K562 (cell line): ENCODE results near the gene DIPK1A. TPM values are rescaled to one million over a fixed set of nuclear protein-coding genes. Genes with fewer than 3 reads are reported as not detected.

Experiments
- ATAC-seq: fragments of 200-7000 bp; cut with Tn5 transposase; 3 replicates; pipeline ENCODE4 v1.9.1; 2020; ENCODE audit warnings: moderate library complexity
- BruUV-seq: library from RNA; stranded (reverse); fragments of 400-500 nt; replicated peaks from 2 replicates; lab custom pipeline; 2021; lab: Mats Ljungman, UMichigan
- CTCF ChIA-PET: fragments of 300-600 bp; formaldehyde crosslinking; extraction: SDS; loops from one replicate; lab custom pipeline; 2021; ENCODE audit warnings: low intra/inter-chr PET ratio; lab: Yijun Ruan, JAX
- POLR2A ChIA-PET: fragments of 300-600, 350-650 bp; sonication (Branson Sonifier 250); formaldehyde crosslinking; extraction: SDS; loops from one replicate; lab custom pipeline; 2021; ENCODE audit warnings: antibody characterized with exemption, inconsistent platforms; lab: Yijun Ruan, JAX
- DNase-seq, 4 experiments: peaks; one replicate each; pipeline versions ENCODE4 v3.0.0 to v3.0.0-alpha.2; 2011 to 2018; ENCODE audit warnings: low spot score in 3 of 4, mixed read lengths in 3 of 4; ENCODE audit errors: extremely low read depth in 1 of 4
- FAIRE-seq: peaks from 2 replicates; lab custom pipeline; 2011; peaks lifted over from hg19 to GRCh38; lab: Jason Lieb, UNC
- H2AFZ ChIP-seq: 2 replicates; pipeline ENCODE4 v1.6.0; 2011; ENCODE audit warnings: low read depth, low read length, control low read depth, inconsistent platforms
- H3K27ac ChIP-seq: fragments of 200-600 bp; 3 replicates; pipeline ENCODE4 v1.8.0; 2011; ENCODE audit warnings: low read depth, mild to moderate bottlenecking, control low read depth, inconsistent platforms, low read length, moderate library complexity, mixed read lengths; ENCODE audit errors: extremely low read depth
- H3K27me3 ChIP-seq, 2 experiments: fragments of 300-600 bp in 1 of 2; 2 replicates in 1 of 2; 3 replicates in 1 of 2; pipeline versions ENCODE4 v1.6.0 to v1.8.0; 2011; ENCODE audit warnings: inconsistent platforms in 2 of 2, low read length in 2 of 2, mild to moderate bottlenecking in 1 of 2, mixed read lengths in 1 of 2, moderate library complexity in 1 of 2; ENCODE audit not compliant: control insufficient read depth in 2 of 2, insufficient read depth in 2 of 2
- H3K36me3 ChIP-seq: fragments of 300-600 bp; 3 replicates; pipeline ENCODE4 v1.8.0; 2011; ENCODE audit warnings: mild to moderate bottlenecking, low read length, inconsistent platforms; ENCODE audit not compliant: control insufficient read depth, insufficient read depth
- H3K4me1 ChIP-seq, 2 experiments: fragments of 200-600 bp in 1 of 2; replicated peaks in 1 of 2; 2 replicates in 1 of 2; 3 replicates in 1 of 2; pipeline versions ENCODE4 v1.5.1 to v1.8.0; 2011; ENCODE audit warnings: inconsistent platforms in 2 of 2, low read length in 2 of 2, mild to moderate bottlenecking in 1 of 2, mixed read lengths in 1 of 2, moderate library complexity in 1 of 2; ENCODE audit not compliant: control insufficient read depth in 2 of 2, insufficient read depth in 2 of 2
- H3K4me2 ChIP-seq: 2 replicates; pipeline ENCODE4 v1.6.1; 2011; ENCODE audit warnings: low read length, control low read depth, inconsistent platforms, mixed read lengths; ENCODE audit not compliant: insufficient read depth
- H3K4me3 ChIP-seq: fragments of 200-600 bp; sonication (generic), shearing (Covaris generic); 2 replicates; pipeline ENCODE4 v1.5.1; 2016; ENCODE audit warnings: control low read depth, inconsistent platforms
- H3K79me2 ChIP-seq: fragments of 200-600 bp; 3 replicates; pipeline ENCODE4 v1.8.0; 2011; ENCODE audit warnings: low read length, inconsistent platforms; ENCODE audit not compliant: control insufficient read depth, insufficient read depth
- H3K9ac ChIP-seq, 2 experiments: 2 replicates each; pipeline versions ENCODE4 v1.6.0 to v1.6.1; 2011; ENCODE audit warnings: low read depth in 2 of 2, low read length in 2 of 2, control low read depth in 1 of 2, inconsistent platforms in 1 of 2, mild to moderate bottlenecking in 1 of 2, mixed read lengths in 1 of 2; ENCODE audit not compliant: insufficient read depth in 1 of 2
- H3K9me1 ChIP-seq: one replicate; pipeline ENCODE4 v1.6.0; 2011; ENCODE audit warnings: inconsistent platforms, mild to moderate bottlenecking, low read length, moderate library complexity; ENCODE audit not compliant: control insufficient read depth, insufficient read depth
- H3K9me3 ChIP-seq: replicated peaks from 2 replicates; pipeline ENCODE4 v1.5.1; 2011; ENCODE audit warnings: low read depth, low read length, inconsistent platforms; ENCODE audit not compliant: control insufficient read depth, insufficient read depth
- H4K20me1 ChIP-seq: replicated peaks from 2 replicates; pipeline ENCODE4 v1.6.1; 2011; ENCODE audit warnings: low read length, inconsistent platforms, mixed read lengths; ENCODE audit not compliant: control insufficient read depth, insufficient read depth
- ASH1L ChIP-seq: fragments of 450-650 bp; IDR thresholded peaks from 2 replicates; pipeline ENCODE4 v1.6.1; 2018; ENCODE audit warnings: borderline replicate concordance, mild to moderate bottlenecking, low read depth; ENCODE audit not compliant: partially characterized antibody
- CEBPG ChIP-seq, 3 experiments: fragments of 200-800 bp in 1 of 3; sonication (Bioruptor generic) in 1 of 3; sonication (generic) in 1 of 3; formaldehyde crosslinking in 1 of 3; IDR thresholded peaks in 2 of 3; conservative IDR thresholded peaks in 1 of 3; 2 replicates each; pipeline versions ENCODE4 v1.6.1 to v1.8.0; 2016 to 2022; ENCODE audit warnings: missing compliant biosample characterization in 2 of 3, missing genetic modification characterization in 2 of 3, mild to moderate bottlenecking in 1 of 3, missing genetic modification reagents in 1 of 3
- HNRNPL ChIP-seq: fragments of 200-400 bp; formaldehyde crosslinking; IDR thresholded peaks from 2 replicates; pipeline ENCODE4 v1.6.1; 2017; ENCODE audit warnings: low read depth, mild to moderate bottlenecking, low read length
- SMARCB1 ChIP-seq: IDR thresholded peaks from 2 replicates; pipeline ENCODE4 v1.6.1; 2011; ENCODE audit warnings: improper control_type of control experiment, low read depth; ENCODE audit not compliant: insufficient read length
- TFAM ChIP-seq: fragments of 250-450 bp; sonication (Bioruptor Pico); conservative IDR thresholded peaks from 2 replicates; pipeline ENCODE4 v1.5.0; 2021; ENCODE audit warnings: mild to moderate bottlenecking, moderate library complexity
- TRIM24 ChIP-seq, 2 experiments: fragments of 450-650 bp; IDR thresholded peaks; 2 replicates each; pipeline ENCODE4 v1.6.1; 2016
- ZNF239 ChIP-seq: fragments of 250-450 bp; sonication (Bioruptor Pico); IDR thresholded peaks from 2 replicates; pipeline ENCODE4 v1.4.0; 2020; ENCODE audit warnings: mild to moderate bottlenecking
- WGBS: fragments of 100-300 bp; shearing (Covaris generic); methylation state at CpG from one replicate; pipeline ENCODE4 v1.1.6; 2016; ENCODE audit warnings: low coverage, mixed read lengths; ENCODE audit not compliant: insufficient coverage; ENCODE audit errors: missing lambda C conversion rate; 5-methylcytosine and 5-hydroxymethylcytosine counted together
- in situ Hi-C: fragments of 300-500 bp; cut with MboI; formaldehyde crosslinking; loops from 4 replicates; pipeline ENCODE4 v1.15.0; 2018; ENCODE audit warnings: inconsistent platforms, mixed read lengths
- intact Hi-C: fragments of 100-400 bp; cut with micrococcal nuclease; formaldehyde crosslinking; loops from 2 replicates; pipeline ENCODE4 v1.14.2; 2022
- polyA plus RNA-seq, 8 experiments: library from polyadenylated mRNA; depleted of rRNA in 4 of 8; stranded (reverse) in 5 of 8; unstranded in 3 of 8; fragments of >200 nt; fragmentation: Nextera tagmentation in 2 of 8; fragmentation: Illumina TruSeq in 1 of 8; extraction: Ambion mirVana in 2 of 8; extraction: Trizol in 1 of 8; gene quantifications; 2 replicates each; pipeline versions ENCODE4 v1.2.1 to v1.2.3, GENCODE V29; 2011 to 2014; ENCODE audit warnings: inconsistent platforms in 1 of 8, missing spikeins in 1 of 8
- total RNA-seq, 7 experiments: library from RNA; depleted of rRNA in 6 of 7; stranded (reverse); fragments of >200 nt in 6 of 7; fragmentation: Illumina TruSeq in 2 of 7; extraction: Trizol in 2 of 7; gene quantifications; 2 replicates each; pipeline versions ENCODE4 v1.2.1 to v1.2.3, GENCODE V29; 2011 to 2021; ENCODE audit warnings: low replicate concordance in 1 of 7
- TF ChIP-seq, protein P1 (sequence below): fragments of 450-650 bp; IDR thresholded peaks from 2 replicates; pipeline ENCODE4 v1.6.1; 2016; ENCODE audit warnings: borderline replicate concordance
- TF ChIP-seq, protein P2 (sequence below): fragments of 450-650 bp; formaldehyde crosslinking; IDR thresholded peaks from 2 replicates; pipeline ENCODE4 v1.4.0; 2020; ENCODE audit warnings: mild to moderate bottlenecking, mixed read lengths
- TF ChIP-seq, protein P3 (sequence below): sonication (generic); formaldehyde crosslinking; IDR thresholded peaks from 2 replicates; pipeline ENCODE4 v1.4.0; 2020; ENCODE audit warnings: mild to moderate bottlenecking, missing genetic modification reagents
- TF ChIP-seq, protein P4 (sequence below): sonication (generic); formaldehyde crosslinking; IDR thresholded peaks from 2 replicates; pipeline ENCODE4 v1.8.1; 2023; ENCODE audit warnings: mild to moderate bottlenecking, missing genetic modification reagents

The DIPK1A gene
- total and polyA plus RNA-seq, 9 of the 15 experiments (the other 6 are each of a cell fraction or from before 2014, with no cell fraction given), result 0.54 to 2.5 (median 1.3) TPM

DNA sequence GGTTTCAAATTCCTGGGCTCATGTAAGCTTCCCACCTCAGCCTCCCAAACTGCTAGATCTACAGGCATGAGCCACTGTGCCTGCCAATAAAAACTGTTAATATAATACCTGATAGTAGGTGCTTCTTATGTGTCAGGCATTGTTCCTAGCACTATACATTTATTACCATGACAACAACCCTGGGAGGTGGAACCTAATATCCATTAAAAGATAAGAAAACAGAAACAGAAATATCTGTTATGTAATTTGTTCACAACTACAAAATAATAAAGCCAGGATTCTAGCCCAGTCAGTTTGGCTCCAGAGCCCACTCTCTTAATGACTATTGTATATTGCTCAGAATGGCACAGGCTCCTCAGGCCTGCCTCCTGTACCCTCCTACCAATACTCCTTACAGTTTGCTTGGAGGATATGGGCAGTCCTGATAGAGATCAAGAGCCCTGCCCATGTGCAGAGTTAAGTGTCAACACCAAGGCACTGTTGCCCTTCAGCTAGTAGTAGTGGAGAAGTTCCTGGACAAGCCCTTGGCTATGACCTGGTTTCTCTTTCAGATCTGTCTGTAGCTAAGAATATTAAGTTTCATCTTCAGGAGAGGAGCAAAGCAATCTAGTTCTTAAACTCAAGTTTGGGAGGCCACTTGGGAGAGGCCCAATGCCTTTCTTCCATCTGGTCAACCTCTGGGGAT, 107.0 kb downstream of the DIPK1A start (continued):
- TF ChIP-seq, protein P1, sequence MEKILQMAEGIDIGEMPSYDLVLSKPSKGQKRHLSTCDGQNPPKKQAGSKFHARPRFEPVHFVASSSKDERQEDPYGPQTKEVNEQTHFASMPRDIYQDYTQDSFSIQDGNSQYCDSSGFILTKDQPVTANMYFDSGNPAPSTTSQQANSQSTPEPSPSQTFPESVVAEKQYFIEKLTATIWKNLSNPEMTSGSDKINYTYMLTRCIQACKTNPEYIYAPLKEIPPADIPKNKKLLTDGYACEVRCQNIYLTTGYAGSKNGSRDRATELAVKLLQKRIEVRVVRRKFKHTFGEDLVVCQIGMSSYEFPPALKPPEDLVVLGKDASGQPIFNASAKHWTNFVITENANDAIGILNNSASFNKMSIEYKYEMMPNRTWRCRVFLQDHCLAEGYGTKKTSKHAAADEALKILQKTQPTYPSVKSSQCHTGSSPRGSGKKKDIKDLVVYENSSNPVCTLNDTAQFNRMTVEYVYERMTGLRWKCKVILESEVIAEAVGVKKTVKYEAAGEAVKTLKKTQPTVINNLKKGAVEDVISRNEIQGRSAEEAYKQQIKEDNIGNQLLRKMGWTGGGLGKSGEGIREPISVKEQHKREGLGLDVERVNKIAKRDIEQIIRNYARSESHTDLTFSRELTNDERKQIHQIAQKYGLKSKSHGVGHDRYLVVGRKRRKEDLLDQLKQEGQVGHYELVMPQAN, result no peak
- TF ChIP-seq ZNF239 (CRISPR knock-in tag) (no peak), ASH1L (no peak)
- TF ChIP-seq, all 486 proteins: peak for 2

DNA sequence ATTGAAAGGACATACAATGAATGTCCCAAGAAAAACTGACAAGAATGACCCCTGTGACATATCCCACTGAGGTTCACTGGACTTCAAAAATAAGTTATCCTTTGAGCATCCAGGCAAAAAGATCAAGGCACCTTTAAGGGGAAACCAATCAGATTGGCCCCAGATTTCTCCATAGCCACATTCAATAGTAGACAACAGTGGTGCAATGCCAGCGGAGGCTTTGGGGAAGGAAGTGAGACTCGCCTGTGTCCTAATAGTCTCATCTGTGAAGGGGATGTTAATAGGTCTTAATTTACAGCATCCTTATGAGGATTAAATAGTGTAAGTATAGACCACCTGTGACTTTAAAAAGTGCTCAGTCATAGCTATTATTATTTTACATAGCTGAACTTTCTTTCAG, 108.0 kb downstream of the DIPK1A start:
- intact Hi-C loops (no loop called here), in situ Hi-C loops (loop anchor here (5.0 to 25.0 kb wide), 3 partner anchors 139 to 1009 kb away; no protein-coding TSS in a partner anchor)
- no peaks in the 10 kb centered on the region for H3K9me3 ChIP-seq
- H3K27ac ChIP-seq, result no peak overlapping the region
- H3K4me2 ChIP-seq, result no peak overlapping the region
- ChIA-PET POLR2A (interaction anchor here (1.9 kb wide), 1 partner anchor 22 kb away, joined by 16 read pairs; the partner anchor contains the start of gene RPL5), CTCF (no interaction called here)
- H3K4me3 ChIP-seq, result no peak overlapping the region
- H3K79me2 ChIP-seq, result no peaks in the 10 kb centered on the region
- no peak overlapping the region for H2AFZ ChIP-seq
- no TSS peak for BruUV-seq
- WGBS, result 83% methylated on average over 2 of the region's 2 CpGs
- no peaks in the 10 kb centered on the region for H4K20me1 ChIP-seq
- FAIRE-seq (no peak), ATAC-seq (no peak), DNase-seq (no peak)
- H3K27me3 ChIP-seq, result no peaks in the 10 kb centered on the region
- no peaks in the 10 kb centered on the region for H3K36me3 ChIP-seq
- peaks cover 14 to 19% of the 10 kb centered on the region in 2 experiments; a peak in 4 of 5 replicates for H3K4me1 ChIP-seq
- no peaks in the 10 kb centered on the region for H3K9me1 ChIP-seq
- H3K9ac ChIP-seq, result no peak overlapping the region
- TF ChIP-seq TFAM (CRISPR knock-in tag) (no peak), CEBPG (CRISPR knock-in tag; IDR thresholded peaks at IDR 0.05) (no peak), CEBPG (tag; conservative IDR thresholded peaks at IDR 0.05 in 1 of 2, IDR thresholded peaks at IDR 0.05 in 1 of 2) (no peak), TRIM24 (IDR thresholded peaks at IDR 0.05) (no peak), SMARCB1 (no peak), HNRNPL (no peak)
- TF ChIP-seq, protein P2, sequence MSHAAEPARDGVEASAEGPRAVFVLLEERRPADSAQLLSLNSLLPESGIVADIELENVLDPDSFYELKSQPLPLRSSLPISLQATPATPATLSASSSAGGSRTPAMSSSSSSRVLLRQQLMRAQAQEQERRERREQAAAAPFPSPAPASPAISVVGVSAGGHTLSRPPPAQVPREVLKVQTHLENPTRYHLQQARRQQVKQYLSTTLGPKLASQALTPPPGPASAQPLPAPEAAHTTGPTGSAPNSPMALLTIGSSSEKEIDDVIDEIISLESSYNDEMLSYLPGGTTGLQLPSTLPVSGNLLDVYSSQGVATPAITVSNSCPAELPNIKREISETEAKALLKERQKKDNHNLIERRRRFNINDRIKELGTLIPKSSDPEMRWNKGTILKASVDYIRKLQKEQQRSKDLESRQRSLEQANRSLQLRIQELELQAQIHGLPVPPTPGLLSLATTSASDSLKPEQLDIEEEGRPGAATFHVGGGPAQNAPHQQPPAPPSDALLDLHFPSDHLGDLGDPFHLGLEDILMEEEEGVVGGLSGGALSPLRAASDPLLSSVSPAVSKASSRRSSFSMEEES (CRISPR knock-in tag), result no peak
- TF ChIP-seq, protein P3, sequence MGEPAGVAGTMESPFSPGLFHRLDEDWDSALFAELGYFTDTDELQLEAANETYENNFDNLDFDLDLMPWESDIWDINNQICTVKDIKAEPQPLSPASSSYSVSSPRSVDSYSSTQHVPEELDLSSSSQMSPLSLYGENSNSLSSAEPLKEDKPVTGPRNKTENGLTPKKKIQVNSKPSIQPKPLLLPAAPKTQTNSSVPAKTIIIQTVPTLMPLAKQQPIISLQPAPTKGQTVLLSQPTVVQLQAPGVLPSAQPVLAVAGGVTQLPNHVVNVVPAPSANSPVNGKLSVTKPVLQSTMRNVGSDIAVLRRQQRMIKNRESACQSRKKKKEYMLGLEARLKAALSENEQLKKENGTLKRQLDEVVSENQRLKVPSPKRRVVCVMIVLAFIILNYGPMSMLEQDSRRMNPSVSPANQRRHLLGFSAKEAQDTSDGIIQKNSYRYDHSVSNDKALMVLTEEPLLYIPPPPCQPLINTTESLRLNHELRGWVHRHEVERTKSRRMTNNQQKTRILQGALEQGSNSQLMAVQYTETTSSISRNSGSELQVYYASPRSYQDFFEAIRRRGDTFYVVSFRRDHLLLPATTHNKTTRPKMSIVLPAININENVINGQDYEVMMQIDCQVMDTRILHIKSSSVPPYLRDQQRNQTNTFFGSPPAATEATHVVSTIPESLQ, result no peak
- TF ChIP-seq, protein P4, sequence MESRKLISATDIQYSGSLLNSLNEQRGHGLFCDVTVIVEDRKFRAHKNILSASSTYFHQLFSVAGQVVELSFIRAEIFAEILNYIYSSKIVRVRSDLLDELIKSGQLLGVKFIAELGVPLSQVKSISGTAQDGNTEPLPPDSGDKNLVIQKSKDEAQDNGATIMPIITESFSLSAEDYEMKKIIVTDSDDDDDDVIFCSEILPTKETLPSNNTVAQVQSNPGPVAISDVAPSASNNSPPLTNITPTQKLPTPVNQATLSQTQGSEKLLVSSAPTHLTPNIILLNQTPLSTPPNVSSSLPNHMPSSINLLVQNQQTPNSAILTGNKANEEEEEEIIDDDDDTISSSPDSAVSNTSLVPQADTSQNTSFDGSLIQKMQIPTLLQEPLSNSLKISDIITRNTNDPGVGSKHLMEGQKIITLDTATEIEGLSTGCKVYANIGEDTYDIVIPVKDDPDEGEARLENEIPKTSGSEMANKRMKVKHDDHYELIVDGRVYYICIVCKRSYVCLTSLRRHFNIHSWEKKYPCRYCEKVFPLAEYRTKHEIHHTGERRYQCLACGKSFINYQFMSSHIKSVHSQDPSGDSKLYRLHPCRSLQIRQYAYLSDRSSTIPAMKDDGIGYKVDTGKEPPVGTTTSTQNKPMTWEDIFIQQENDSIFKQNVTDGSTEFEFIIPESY, result no peak
